Mucosa of descending colon (tissue), 3 donors: ENCODE results near the gene SHC2. TPM values are rescaled to one million over a fixed set of nuclear protein-coding genes. Genes with fewer than 3 reads are reported as not detected.

Experiments
- ATAC-seq: fragments of 200-7000 bp; cut with Tn5 transposase; one replicate; pipeline ENCODE4 v1.9.1; 2020; ENCODE audit warnings: mild to moderate bottlenecking, moderate library complexity
- DNase-seq, 3 donors: peaks; one replicate each; pipeline ENCODE4 v3.0.0-alpha.2; 2020
- H3K36me3 ChIP-seq: fragments of 200-600 bp; one replicate; pipeline ENCODE4 v1.8.0; 2021; ENCODE audit warnings: low read depth, mild to moderate bottlenecking
- H3K4me1 ChIP-seq: fragments of 200-600 bp; one replicate; pipeline ENCODE4 v1.8.0; 2021; ENCODE audit warnings: low read depth, mild to moderate bottlenecking
- H3K4me3 ChIP-seq: fragments of 200-600 bp; one replicate; pipeline ENCODE4 v1.8.0; 2021; ENCODE audit warnings: mild to moderate bottlenecking
- H3K9me3 ChIP-seq: fragments of 200-600 bp; one replicate; pipeline ENCODE4 v1.8.0; 2021; ENCODE audit warnings: mild to moderate bottlenecking
- CTCF ChIP-seq: fragments of 200-600 bp; IDR thresholded peaks from one replicate; pipeline ENCODE4 v1.8.0; 2022; ENCODE audit warnings: antibody characterized with exemption, mild to moderate bottlenecking
- intact Hi-C, 2 donors: fragments of 100-400 bp; cut with DNase I in 1 of 2; cut with micrococcal nuclease in 1 of 2; formaldehyde crosslinking; loops; one replicate each; pipeline versions ENCODE4 v1.11.0 to v1.11.1; 2022; cut with DNase I, micrococcal nuclease
- long read RNA-seq, 2 donors: library from polyadenylated mRNA; unstranded; transcript quantifications; one replicate each; pipeline ENCODE4 v2.0.0, GENCODE V29; 2019 to 2021
- total RNA-seq, 3 donors: library from RNA; stranded (reverse); fragmentation: NEBNext Ultra II Directional in 2 of 3; extraction: Animal tissue kit (Norgen Biotek cat#: 25700) in 2 of 3; gene quantifications; one replicate each; pipeline versions ENCODE4 v1.2.1 to v1.2.4, GENCODE V29; 2021 to 2023
- donor health status: DM: no; HTN: no; CAD: no; lungs with moderate emphysema.
- donor health status: DM: no; HTN: no; CAD: no.
- donor health status: DM: no; HTN: yes; CAD: no.

SHC2 gene
- 10 to 100 TPM in 1 of 3 donors, 1 to 10 TPM in 2; 5.3 to 39.3 (median 6.0) TPM for total RNA-seq
- long read RNA-seq, donor 1, transcript SHC2-201 (13 exons, 2,494 nt): major isoform, 74 of 122 reads
- long read RNA-seq, donor 1, partial matches to known transcripts: 10 of 122 reads
- long read RNA-seq, donor 1, other reads (novel, unspliced or antisense): 32 of 122 reads
- long read RNA-seq, donor 2: 0 reads

DNA sequence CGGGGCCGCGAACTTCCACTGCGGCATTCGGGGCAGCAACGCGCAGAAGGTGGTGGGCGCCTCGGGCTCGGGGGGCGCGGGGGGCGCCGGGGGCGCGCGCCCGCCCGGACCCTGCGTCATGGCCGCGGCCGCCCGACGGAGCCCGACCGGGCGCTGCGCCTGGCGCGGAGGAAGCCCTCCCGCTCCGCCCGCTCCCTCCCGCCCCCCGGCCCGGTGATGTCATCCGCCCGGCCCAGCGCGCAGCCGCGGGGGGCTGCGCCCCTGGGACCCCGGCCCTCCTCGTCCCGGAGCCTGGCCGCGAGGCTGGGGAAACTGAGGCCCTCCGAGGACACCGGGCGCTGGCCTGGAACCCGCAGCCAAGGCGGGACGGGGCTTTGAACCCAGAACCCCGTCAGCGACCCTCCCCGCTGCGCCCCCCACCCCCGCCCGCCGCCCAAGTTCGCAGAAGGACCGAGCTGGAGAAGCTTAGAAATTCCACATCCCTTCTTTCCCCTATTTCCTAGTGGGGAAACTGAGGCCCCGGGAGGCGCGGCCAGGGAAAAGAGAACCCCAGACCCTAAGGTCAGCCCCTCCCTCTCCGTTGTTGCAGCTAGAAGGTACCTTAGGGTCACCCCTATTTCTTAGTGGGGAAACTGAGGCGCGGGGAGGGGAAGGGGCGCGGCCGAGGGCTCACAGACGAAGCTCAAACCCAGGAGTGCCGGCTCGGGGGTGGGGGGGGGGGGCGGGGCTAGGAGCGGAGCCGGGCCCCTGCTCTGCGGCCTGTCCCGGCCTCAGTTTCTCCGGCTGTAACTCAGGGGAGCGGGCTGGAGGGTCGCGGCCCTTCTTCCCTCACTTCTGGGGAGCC lies at the start of gene SHC2:
Gene SHC2, minus strand, starts transcription at position 157 of the 844 bp plus-strand sequence. Its CDS starts 37 bp downstream, at position 120.
- no peak for TF ChIP-seq CTCF
- H3K4me1 ChIP-seq: peaks cover 15% of the 10 kb centered on the region
- no peaks in the 10 kb centered on the region for H3K9me3 ChIP-seq
- H3K4me3 ChIP-seq: peak within 1 kb of the TSS; percentile 3
- intact Hi-C loops: no loop called here
- DNase-seq (peak in 1 of 3 donors; percentile 46), ATAC-seq (no peak)
- no peaks in the 10 kb centered on the region for H3K36me3 ChIP-seq

- TF ChIP-seq CTCF: no peak
- H3K36me3 ChIP-seq: no peaks in the 10 kb centered on the region
- H3K4me1 ChIP-seq: peaks cover 33% of the 10 kb centered on the region
- intact Hi-C loops: no loop called here
- DNase-seq (peak in 2 of 3 donors; percentile 50 to 66), ATAC-seq (no peak)
- peak overlapping the region; percentile 88 for H3K4me3 ChIP-seq
- no peaks in the 10 kb centered on the region for H3K9me3 ChIP-seq
Measured at GRCh38 chr19:508204-509150, 47.6 kb upstream of the SHC2 start.

GRCh38 chr19:507286-508203 lies 46.7 kb upstream of the SHC2 start, which contains the start of gene TPGS1:
TPGS1 (plus strand) TSS chr19:507497; CDS start chr19:507507, 10 bp downstream.
- intact Hi-C loops: no loop called here
- DNase-seq: peak; percentile 79 to 94 (median 91)
- peak within 1 kb of the TSS; percentile 88 for H3K4me3 ChIP-seq
- H3K9me3 ChIP-seq: no peaks in the 10 kb centered on the region
- ATAC-seq: peak; percentile 80
- H3K36me3 ChIP-seq: no peaks in the 10 kb centered on the region
- no peak for TF ChIP-seq CTCF
- H3K4me1 ChIP-seq: peaks cover 33% of the 10 kb centered on the region

DNA sequence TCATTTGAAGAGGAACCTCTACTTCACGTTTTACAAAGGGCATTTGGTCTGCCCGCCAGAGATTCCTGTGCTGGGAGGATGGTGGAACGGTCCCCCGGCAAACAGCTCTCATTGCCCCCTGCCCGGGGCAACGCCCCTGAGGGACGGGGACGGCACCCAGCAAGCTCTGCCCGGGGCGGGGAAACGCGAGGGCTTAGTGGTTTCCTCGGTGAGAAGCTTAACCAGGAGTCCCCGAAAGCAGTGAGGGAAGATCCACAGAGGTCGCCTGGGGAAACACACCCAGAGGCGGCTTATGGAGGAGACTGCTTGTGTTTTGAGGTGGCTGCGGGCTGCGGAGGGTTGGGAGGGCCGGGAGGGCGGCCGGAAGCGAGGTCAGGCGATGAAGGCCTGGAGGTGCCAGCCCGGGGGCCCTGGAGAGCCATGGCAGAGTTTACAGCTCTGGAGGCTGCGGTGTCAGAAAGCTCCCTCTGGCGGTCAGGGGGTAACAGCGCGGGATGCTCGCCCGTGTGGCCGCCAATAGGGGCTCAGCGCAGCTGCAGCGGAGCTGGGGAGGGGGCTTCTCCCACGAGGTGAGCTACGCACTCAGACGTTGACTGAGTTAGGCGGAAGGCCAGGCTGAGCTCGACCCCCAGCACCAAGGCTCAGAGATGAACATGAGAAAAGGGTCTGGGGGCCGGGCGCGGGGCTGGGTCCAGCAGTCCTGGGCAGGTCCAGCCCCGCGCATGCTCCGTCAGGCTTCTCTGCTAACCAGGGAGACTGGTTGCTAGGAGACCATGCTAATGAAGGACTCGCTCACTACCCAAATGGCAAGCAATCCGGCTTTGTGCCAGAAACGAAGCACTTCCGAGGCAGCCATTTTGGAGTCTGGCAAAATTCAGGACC lies 45.8 kb upstream of the SHC2 start:
- ATAC-seq: peak; percentile 77
- Histone ChIP-seq H3K36me3 (no peaks in the 10 kb centered on the region), H3K4me3 (peak overlapping the region; percentile 88), H3K4me1 (peaks cover 33% of the 10 kb centered on the region), H3K9me3 (no peaks in the 10 kb centered on the region)
- intact Hi-C loops: no loop called here
- DNase-seq: peak; percentile 95 to 99 (median 98)
- TF ChIP-seq CTCF: peak; percentile 98
